HepG2 (cell line): ENCODE measurements around the gene KDM1B. TPM values are rescaled to one million over a fixed set of nuclear protein-coding genes. Genes with fewer than 3 reads are reported as not detected.
A peak's percentile ranks its signal among the peaks of the same experiment; 100 is the strongest.

Experiments
- ATAC-seq: fragments of 200-7000 bp; cut with Tn5 transposase; 3 replicates; pipeline ENCODE4 v1.9.1; 2020; ENCODE audit warnings: mild to moderate bottlenecking, moderate library complexity
- BruUV-seq: library from RNA; stranded (reverse); fragments of 400-500 nt; replicated peaks from 2 replicates; lab custom pipeline; 2021; lab: Mats Ljungman, UMichigan
- CTCF ChIA-PET: fragments of 300-600 bp; formaldehyde crosslinking; extraction: SDS; loops from one replicate; lab custom pipeline; 2021; ENCODE audit warnings: low total read pairs, inconsistent platforms, low intra/inter-chr PET ratio; lab: Yijun Ruan, JAX
- POLR2A ChIA-PET: fragments of 350-600 bp; sonication (Branson Sonifier 250); formaldehyde crosslinking; loops from one replicate; lab custom pipeline; 2020; ENCODE audit warnings: antibody characterized with exemption, inconsistent platforms; lab: Yijun Ruan, JAX
- DNase-seq: peaks from one replicate; pipeline ENCODE4 v3.0.0-alpha.2; 2015; ENCODE audit warnings: low spot score
- FAIRE-seq: peaks from 3 replicates; lab custom pipeline; 2011; peaks lifted over from hg19 to GRCh38; lab: Jason Lieb, UNC
- H2AFZ ChIP-seq: one replicate; pipeline ENCODE4 v1.6.1; 2011; ENCODE audit warnings: low read length, inconsistent platforms
- H3K27ac ChIP-seq: fragments of 300-600 bp; 3 replicates; pipeline ENCODE4 v1.8.0; 2011; ENCODE audit warnings: mixed run types, mild to moderate bottlenecking, mixed read lengths, low read length, inconsistent platforms; ENCODE audit not compliant: insufficient read depth; ENCODE audit errors: extremely low read length
- H3K27me3 ChIP-seq, 2 experiments: fragments of 200-600 bp in 1 of 2; 2 replicates in 1 of 2; 3 replicates in 1 of 2; pipeline versions ENCODE4 v1.6.0 to v1.8.0; 2011; ENCODE audit warnings: low read length in 2 of 2, mild to moderate bottlenecking in 2 of 2, moderate library complexity in 2 of 2, inconsistent platforms in 1 of 2; ENCODE audit not compliant: insufficient read depth in 2 of 2, control insufficient read depth in 1 of 2
- H3K36me3 ChIP-seq, 2 experiments: fragments of 200-600 bp in 1 of 2; replicated peaks in 1 of 2; 2 replicates in 1 of 2; 3 replicates in 1 of 2; pipeline versions ENCODE4 v1.5.1 to v1.8.0; 2011; ENCODE audit warnings: low read length in 2 of 2, inconsistent platforms in 1 of 2; ENCODE audit not compliant: insufficient read depth in 2 of 2, control insufficient read depth in 1 of 2
- H3K4me1 ChIP-seq: 2 replicates; pipeline ENCODE4 v1.5.1; 2012; ENCODE audit warnings: low read length, inconsistent platforms; ENCODE audit not compliant: insufficient read depth
- H3K4me2 ChIP-seq: 2 replicates; pipeline ENCODE4 v1.6.0; 2011; ENCODE audit warnings: low read depth, low read length, inconsistent platforms
- H3K4me3 ChIP-seq, 3 experiments: fragments of 200-600 bp in 1 of 3; sonication (generic), shearing (Covaris generic) in 1 of 3; replicated peaks in 1 of 3; 2 replicates each; pipeline ENCODE4 v1.5.1; 2011 to 2016; ENCODE audit warnings: low read length in 3 of 3, inconsistent platforms in 2 of 3, low read depth in 2 of 3, mild to moderate bottlenecking in 2 of 3, control low read depth in 1 of 3, mixed read lengths in 1 of 3; ENCODE audit not compliant: insufficient read depth in 1 of 3
- H3K79me2 ChIP-seq: one replicate; pipeline ENCODE4 v1.6.1; 2011; ENCODE audit warnings: low read length, inconsistent platforms; ENCODE audit not compliant: insufficient read depth
- H3K9ac ChIP-seq: 2 replicates; pipeline ENCODE4 v1.6.0; 2011; ENCODE audit warnings: mild to moderate bottlenecking, low read depth, low read length, inconsistent platforms; ENCODE audit not compliant: insufficient read depth
- H3K9me3 ChIP-seq: 2 replicates; pipeline ENCODE4 v1.5.1; 2012; ENCODE audit warnings: mild to moderate bottlenecking, low read length
- H4K20me1 ChIP-seq: 2 replicates; pipeline ENCODE4 v1.6.0; 2011; ENCODE audit warnings: inconsistent platforms, mild to moderate bottlenecking, low read length, moderate library complexity; ENCODE audit not compliant: insufficient read depth
- ATF7 ChIP-seq, 2 experiments: fragments of 450-650 bp in 1 of 2; sonication (generic) in 1 of 2; formaldehyde crosslinking in 1 of 2; IDR thresholded peaks; 2 replicates each; pipeline versions ENCODE4 v1.4.0 to v1.6.1; 2016 to 2020; ENCODE audit warnings: antibody characterized with exemption in 1 of 2, mild to moderate bottlenecking in 1 of 2, missing genetic modification reagents in 1 of 2
- CEBPB ChIP-seq: IDR thresholded peaks from 2 replicates; pipeline ENCODE4 v1.6.1; 2011; ENCODE audit warnings: low read depth, low read length, improper control_type of control experiment, borderline replicate concordance
- EP300 ChIP-seq, 3 experiments: sonication (generic) in 1 of 3; formaldehyde crosslinking in 1 of 3; IDR thresholded peaks; 2 replicates each; pipeline versions ENCODE4 v1.5.1 to v1.6.1; 2011 to 2020; ENCODE audit warnings: low read depth in 2 of 3, low read length in 2 of 3, borderline replicate concordance in 1 of 3, improper control_type of control experiment in 1 of 3, mild to moderate bottlenecking in 1 of 3, missing genetic modification reagents in 1 of 3, moderate library complexity in 1 of 3
- FOSL1 ChIP-seq: sonication (generic); formaldehyde crosslinking; IDR thresholded peaks from 2 replicates; pipeline ENCODE4 v1.9.0; 2021; ENCODE audit warnings: missing genetic modification reagents, borderline replicate concordance
- HDAC1 ChIP-seq: sonication (generic); formaldehyde crosslinking; IDR thresholded peaks from 2 replicates; pipeline ENCODE4 v1.5.1; 2020; ENCODE audit warnings: mild to moderate bottlenecking, missing genetic modification reagents
- ISL2 ChIP-seq: sonication (generic); formaldehyde crosslinking; IDR thresholded peaks from 2 replicates; pipeline ENCODE4 v1.5.0; 2020; ENCODE audit warnings: missing genetic modification reagents
- WGBS: methylation state at CpG from one replicate; pipeline ENCODE4 v1.1.6; 2017; ENCODE audit warnings: low lambda C conversion rate; 5-methylcytosine and 5-hydroxymethylcytosine counted together
- in situ Hi-C: cut with HindIII; loops from 2 replicates; pipeline ENCODE4 v1.10.0; 2017; ENCODE audit warnings: low pct_unique_long_range_greater_than_20kb; ENCODE audit not compliant: extremely low pct_ligation_motif_present
- intact Hi-C: fragments of 100-400 bp; cut with micrococcal nuclease; formaldehyde crosslinking; loops from one replicate; pipeline ENCODE4 v1.10.0; 2022; ENCODE audit not compliant: unreplicated experiment
- polyA plus RNA-seq, 8 experiments: library from polyadenylated mRNA; depleted of rRNA in 3 of 8; stranded (reverse) in 7 of 8; unstranded in 1 of 8; fragments of >200 nt; fragmentation: Illumina TruSeq in 4 of 8; extraction: Trizol in 4 of 8; gene quantifications; 2 replicates each; pipeline versions ENCODE4 v1.2.1 to v1.2.3, GENCODE V29; 2011 to 2016; ENCODE audit warnings: low read depth in 4 of 8, missing spikeins in 1 of 8, mixed read lengths in 1 of 8; ENCODE audit not compliant: insufficient read depth in 1 of 8
- total RNA-seq, 5 experiments: library from RNA; depleted of rRNA; stranded (reverse); fragments of >200 nt; fragmentation: Illumina TruSeq; extraction: Trizol; gene quantifications; 2 replicates each; pipeline ENCODE4 v1.2.3, GENCODE V29; 2016; ENCODE audit warnings: low read depth in 1 of 5

KDM1B gene
- total and polyA plus RNA-seq, 2 of the 13 experiments (the other 11 are each of a cell fraction or from before 2014, with no cell fraction given) = 9.8 to 13.2 TPM

GRCh38 chr6:18216411-18216810, 61.2 kb downstream of the KDM1B start:
- Histone ChIP-seq H3K79me2 (no peaks in the 10 kb centered on the region), H3K27ac (no peak overlapping the region), H3K4me1 (no peaks in the 10 kb centered on the region), H3K4me2 (no peak overlapping the region), H3K9ac (no peak overlapping the region), H4K20me1 (no peaks in the 10 kb centered on the region), H3K9me3 (no peaks in the 10 kb centered on the region), H2AFZ (no peak overlapping the region), H3K4me3 (no peak overlapping the region), H3K36me3 (peaks cover 0 to 4% of the 10 kb centered on the region in 2 experiments; a peak in 2 of 5 replicates), H3K27me3 (no peaks in the 10 kb centered on the region)
- ChIA-PET CTCF (no interaction called here), POLR2A (no interaction called here)
- WGBS = 97% methylated on average over 7 of the region's 7 CpGs
- DNase-seq (no peak), FAIRE-seq (no peak), ATAC-seq (no peak)
- intact Hi-C loops (no loop called here), in situ Hi-C loops (no loop called here)
- no TSS peak for BruUV-seq
- peak; percentile 48 for TF ChIP-seq ATF7 (IDR thresholded peaks at IDR 0.05)
- TF ChIP-seq ATF7 (CRISPR knock-in tag; IDR thresholded peaks at IDR 0.05) = no peak
- no peak for TF ChIP-seq EP300 (IDR thresholded peaks at IDR 0.05; ENCODE audit: low read depth in 2 of 2, low read length in 2 of 2)
- no peak for TF ChIP-seq EP300 (CRISPR knock-in tag; IDR thresholded peaks at IDR 0.05; ENCODE audit: borderline replicate concordance)
- TF ChIP-seq CEBPB = peak; percentile 4; the same call in 1 of the 2 replicates

- WGBS = 96% methylated on average over 3 of the region's 3 CpGs
- DNase-seq = no peak
Observed at GRCh38 chr6:18218233-18218632, 63.0 kb downstream of the KDM1B start.

More at GRCh38 chr6:18218233-18218632, 63.0 kb downstream of the KDM1B start:
- no peak for FAIRE-seq
- in situ Hi-C loops = no loop called here
- H3K4me1 ChIP-seq = no peaks in the 10 kb centered on the region
- intact Hi-C loops = no loop called here
- CTCF ChIA-PET = no interaction called here
- no peak overlapping the region for H3K4me3 ChIP-seq
- H3K27me3 ChIP-seq = no peaks in the 10 kb centered on the region
- peak; percentile 9; the same call in 2 of the 3 replicates for ATAC-seq
- no peaks in the 10 kb centered on the region for H4K20me1 ChIP-seq
- H3K79me2 ChIP-seq = no peaks in the 10 kb centered on the region
- no peak overlapping the region for H3K4me2 ChIP-seq
- no peak overlapping the region for H2AFZ ChIP-seq
- H3K9ac ChIP-seq = no peak overlapping the region
- H3K9me3 ChIP-seq = no peaks in the 10 kb centered on the region
- no TSS peak for BruUV-seq
- TF ChIP-seq HDAC1 (no peak), ISL2 (CRISPR knock-in tag) (no peak), FOSL1 (CRISPR knock-in tag) (no peak), ATF7 (IDR thresholded peaks at IDR 0.05) (peak; percentile 84), ATF7 (CRISPR knock-in tag; IDR thresholded peaks at IDR 0.05) (no peak)
- H3K36me3 ChIP-seq = peaks cover 2 to 17% of the 10 kb centered on the region in 2 experiments; a peak in 3 of 5 replicates
- H3K27ac ChIP-seq = no peak overlapping the region
- POLR2A ChIA-PET = no interaction called here
